Muscle of leg (tissue), 11 donors: ENCODE data around the gene CDK5RAP2. TPM values are rescaled to one million over a fixed set of nuclear protein-coding genes. Genes with fewer than 3 reads are reported as not detected.
A peak's percentile ranks its signal among the peaks of the same experiment; 100 is the strongest.
"Not testable (repeated sequence)": the region's sequence is repeated elsewhere in the genome, so short reads cannot be mapped to it uniquely, and the experiment has no call there.

Source experiments
- DNase-seq: peaks from one replicate; pipeline ENCODE4 v3.0.0; 2013
- H3K27ac ChIP-seq: one replicate; pipeline ENCODE4 v1.5.1; 2013; ENCODE audit warnings: mild to moderate bottlenecking, low read length, control low read depth
- H3K27me3 ChIP-seq: one replicate; pipeline ENCODE4 v1.6.1; 2013; ENCODE audit warnings: low read length; ENCODE audit not compliant: control insufficient read depth, insufficient read depth
- H3K36me3 ChIP-seq: one replicate; pipeline ENCODE4 v1.6.1; 2013; ENCODE audit warnings: low read length; ENCODE audit not compliant: control insufficient read depth, insufficient read depth
- H3K4me1 ChIP-seq: one replicate; pipeline ENCODE4 v1.6.1; 2013; ENCODE audit warnings: low read length; ENCODE audit not compliant: control insufficient read depth, insufficient read depth
- H3K4me3 ChIP-seq: one replicate; pipeline ENCODE4 v1.5.1; 2013; ENCODE audit warnings: low read length, control low read depth
- H3K9me3 ChIP-seq: replicated peaks from 2 replicates; pipeline ENCODE4 v1.6.1; 2013; ENCODE audit warnings: low read depth, low read length; ENCODE audit not compliant: control insufficient read depth
- WGBS: methylation state at CpG from one replicate; pipeline ENCODE4 v1.1.5; 2013; ENCODE audit warnings: missing lambda C conversion rate; ENCODE audit not compliant: insufficient coverage; 5-methylcytosine and 5-hydroxymethylcytosine counted together
- polyA plus RNA-seq, 8 donors: library from polyadenylated mRNA; unstranded; fragments of 120-200 nt; gene quantifications; one replicate each; pipeline versions ENCODE4 v1.2.1 to v1.2.3, GENCODE V29; 2013; ENCODE audit warnings: inconsistent platforms in 1 of 8, low replicate concordance in 1 of 8; ENCODE audit not compliant: insufficient read length in 8 of 8, insufficient read depth in 1 of 8
- total RNA-seq: library from RNA; stranded (reverse); fragments of 120-200 nt; gene quantifications from one replicate; pipeline ENCODE4 v1.2.4, GENCODE V29; 2013

The CDK5RAP2 gene
- total and polyA plus RNA-seq, 9 donors, result 36.8 to 55.1 (median 44.5) TPM

GRCh38 chr9:120532891-120533290, 47.1 kb downstream of the CDK5RAP2 start:
- Histone ChIP-seq H3K36me3 (peaks cover 66% of the 10 kb centered on the region), H3K4me3 (no peak overlapping the region), H3K4me1 (peaks cover 13% of the 10 kb centered on the region), H3K9me3 (no peaks in the 10 kb centered on the region), H3K27ac (peak overlapping the region; percentile 72), H3K27me3 (no peaks in the 10 kb centered on the region)
- DNase-seq, result no peak
- 91% methylated on average over 8 of the region's 10 CpGs for WGBS

DNA sequence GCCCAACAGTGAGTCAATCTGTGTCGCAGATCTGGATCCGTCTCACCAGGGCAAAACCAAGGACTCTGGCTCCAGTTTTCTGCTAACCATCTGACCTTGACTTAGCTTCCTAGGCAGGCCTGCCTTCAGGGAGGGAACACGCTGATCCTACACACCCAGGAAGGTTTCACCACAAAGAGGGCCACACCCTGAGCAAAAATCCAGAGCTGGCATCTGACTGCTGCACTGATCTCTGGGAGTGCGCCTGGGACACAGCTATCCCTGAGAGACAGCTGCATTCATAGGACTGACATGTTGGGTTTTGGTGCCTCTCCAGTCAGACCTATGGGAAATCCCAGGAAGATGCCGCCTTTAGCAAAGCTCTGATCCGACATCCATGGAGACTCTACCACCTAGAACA, 47.5 kb downstream of the CDK5RAP2 start:
- Histone ChIP-seq H3K9me3 (no peaks in the 10 kb centered on the region), H3K27me3 (no peaks in the 10 kb centered on the region), H3K4me1 (peaks cover 13% of the 10 kb centered on the region), H3K36me3 (peaks cover 66% of the 10 kb centered on the region), H3K4me3 (no peak overlapping the region), H3K27ac (peak overlapping the region; percentile 72)
- DNase-seq, result peak; percentile 43
- WGBS, result 87% methylated on average over 6 of the region's 6 CpGs

- WGBS, result no CpG with 5 or more reads among the region's 2 CpGs
- Histone ChIP-seq H3K4me3 (no peak overlapping the region), H3K9me3 (no peaks in the 10 kb centered on the region), H3K27me3 (no peaks in the 10 kb centered on the region), H3K36me3 (peaks cover 68% of the 10 kb centered on the region), H3K27ac (peak overlapping the region; percentile 44), H3K4me1 (peaks cover 13% of the 10 kb centered on the region)
- no peak for DNase-seq
Measured at GRCh38 chr9:120531683-120532300, 48.2 kb downstream of the CDK5RAP2 start.

DNA sequence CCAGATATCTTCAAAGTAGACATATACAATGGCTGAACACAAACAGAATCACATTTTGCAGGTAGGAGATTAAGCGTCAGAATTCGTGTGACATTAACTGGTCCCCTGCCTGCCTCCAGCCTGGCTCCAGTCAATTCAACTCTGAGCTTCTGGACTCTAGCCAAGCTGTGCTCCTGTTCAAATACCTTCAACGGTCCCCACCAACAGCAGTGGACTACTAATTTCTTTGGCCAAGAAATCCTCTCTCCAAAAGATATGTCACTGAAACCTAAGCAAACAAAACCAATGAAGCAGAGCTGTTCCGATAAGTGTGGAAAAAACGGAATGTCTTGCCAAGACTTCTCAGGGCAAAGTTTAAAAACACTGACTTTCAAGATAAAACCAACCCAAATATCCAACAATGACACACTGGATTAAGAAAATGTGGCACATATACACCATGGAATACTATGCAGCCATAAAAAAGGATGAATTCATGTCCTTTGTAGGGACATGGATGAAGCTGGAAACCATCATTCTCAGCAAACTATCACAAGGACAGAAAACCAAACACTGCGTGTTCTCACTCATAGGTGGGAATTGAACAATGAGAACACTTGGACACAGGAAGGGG, 49.6 kb downstream of the CDK5RAP2 start:
- H3K4me3 ChIP-seq, H3K9me3 ChIP-seq, DNase-seq, H3K27ac ChIP-seq, H3K27me3 ChIP-seq: not testable (repeated sequence)
- 78% methylated on average over 3 of the region's 6 CpGs for WGBS
- H3K4me1 ChIP-seq, result peaks cover 13% of the 10 kb centered on the region
- peaks cover 73% of the 10 kb centered on the region for H3K36me3 ChIP-seq

- Histone ChIP-seq H3K36me3 (peaks cover 77% of the 10 kb centered on the region), H3K27ac (no peak overlapping the region), H3K4me1 (peaks cover 13% of the 10 kb centered on the region), H3K4me3 (no peak overlapping the region), H3K27me3 (no peaks in the 10 kb centered on the region), H3K9me3 (no peaks in the 10 kb centered on the region)
- no peak for DNase-seq
- 90% methylated on average over 2 of the region's 7 CpGs for WGBS
Measured at GRCh38 chr9:120528829-120529228, 51.1 kb downstream of the CDK5RAP2 start.

- no peak overlapping the region for H3K27ac ChIP-seq
- no peak for DNase-seq
- no peaks in the 10 kb centered on the region for H3K9me3 ChIP-seq
- H3K4me1 ChIP-seq, result peaks cover 11% of the 10 kb centered on the region
- WGBS, result no CpG with 5 or more reads among the region's 1 CpG
- H3K4me3 ChIP-seq, result no peak overlapping the region
- no peaks in the 10 kb centered on the region for H3K27me3 ChIP-seq
- H3K36me3 ChIP-seq, result peaks cover 74% of the 10 kb centered on the region
Measured at GRCh38 chr9:120528327-120528726, 51.6 kb downstream of the CDK5RAP2 start.

DNA sequence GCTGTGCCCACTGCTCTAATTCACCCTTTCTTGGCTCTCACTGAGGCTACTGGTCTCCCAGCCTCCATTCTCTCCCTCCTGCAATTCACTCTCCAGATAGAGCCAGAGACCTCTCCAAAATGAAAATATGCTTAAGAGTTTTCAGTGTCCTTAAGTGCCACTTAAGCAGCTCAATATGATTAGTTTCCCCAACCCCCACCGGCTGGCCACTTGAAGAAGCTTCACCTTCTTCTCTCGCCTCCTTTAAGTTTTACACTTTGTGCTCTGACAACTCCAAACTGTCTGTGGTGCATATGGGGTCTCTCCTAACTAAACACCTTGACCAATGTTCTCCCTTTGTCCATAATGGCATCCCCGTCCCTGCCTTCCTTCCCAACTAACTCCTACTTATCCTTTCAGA, 53.4 kb downstream of the CDK5RAP2 start:
- Histone ChIP-seq H3K4me3 (no peak overlapping the region), H3K9me3 (no peaks in the 10 kb centered on the region), H3K27me3 (no peaks in the 10 kb centered on the region), H3K36me3 (peaks cover 68% of the 10 kb centered on the region), H3K27ac (no peak overlapping the region), H3K4me1 (no peaks in the 10 kb centered on the region)
- WGBS, result 95% methylated on average over 3 of the region's 3 CpGs
- no peak for DNase-seq

GRCh38 chr9:120524863-120525262, 55.1 kb downstream of the CDK5RAP2 start:
- H3K4me1 ChIP-seq, result no peaks in the 10 kb centered on the region
- H3K4me3 ChIP-seq, result no peak overlapping the region
- DNase-seq, result no peak
- H3K27ac ChIP-seq, result no peak overlapping the region
- no CpG with 5 or more reads among the region's 3 CpGs for WGBS
- H3K9me3 ChIP-seq, result no peaks in the 10 kb centered on the region
- peaks cover 59% of the 10 kb centered on the region for H3K36me3 ChIP-seq
- H3K27me3 ChIP-seq, result no peaks in the 10 kb centered on the region

- Histone ChIP-seq H3K36me3 (peaks cover 51% of the 10 kb centered on the region), H3K9me3 (no peaks in the 10 kb centered on the region), H3K4me3 (no peak overlapping the region), H3K4me1 (no peaks in the 10 kb centered on the region), H3K27ac (no peak overlapping the region), H3K27me3 (no peaks in the 10 kb centered on the region)
- DNase-seq, result no peak
- WGBS, result no CpG with 5 or more reads among the region's 3 CpGs
Measured at GRCh38 chr9:120524038-120524437, 55.9 kb downstream of the CDK5RAP2 start.

GRCh38 chr9:120522558-120522957, 57.4 kb downstream of the CDK5RAP2 start:
- Histone ChIP-seq H3K36me3 (peaks cover 44% of the 10 kb centered on the region), H3K4me1 (no peaks in the 10 kb centered on the region), H3K27ac (no peak overlapping the region), H3K9me3 (no peaks in the 10 kb centered on the region), H3K4me3 (no peak overlapping the region), H3K27me3 (no peaks in the 10 kb centered on the region)
- no peak for DNase-seq
- no CpG with 5 or more reads among the region's 1 CpG for WGBS
